ENCODE data around the gene RIPOR1.

- TF ChIP-seq CTCF (IDR thresholded peaks at IDR 0.05) (no peak), POLR2A (IDR thresholded peaks at IDR 0.05) (no peak)
Measured at GRCh38 chr16:67517155-67517445, 11.5 kb upstream of the RIPOR1 start.
